ENCODE results near the gene FBXL4.

The FBXL4 gene

GRCh38 chr6:98887650-98888049, 60.1 kb downstream of the FBXL4 start:
- no peak for FAIRE-seq
- DNase-seq (ENCODE audit: low spot score), result no peak

- FAIRE-seq (no peak), DNase-seq (ENCODE audit: low spot score) (no peak)
These were observed 62.4 kb downstream of the FBXL4 start for GRCh38 chr6:98885330-98885729.

GRCh38 chr6:98880486-98880885, 67.3 kb downstream of the FBXL4 start:
- DNase-seq (ENCODE audit: low spot score), result no peak

GRCh38 chr6:98877250-98877649, 70.5 kb downstream of the FBXL4 start:
- DNase-seq (ENCODE audit: low spot score) (no peak), FAIRE-seq (no peak)

More at GRCh38 chr6:98880486-98880885, 67.3 kb downstream of the FBXL4 start:
- no peak for FAIRE-seq

GRCh38 chr6:98875375-98875774, 72.4 kb downstream of the FBXL4 start:
- DNase-seq (ENCODE audit: low spot score) (no peak), FAIRE-seq (no peak)

- no peak for DNase-seq (ENCODE audit: low spot score)
- no peak for FAIRE-seq
These were observed 75.9 kb downstream of the FBXL4 start for GRCh38 chr6:98871821-98872220.

- DNase-seq (ENCODE audit: low spot score) (no peak), FAIRE-seq (no peak)
These were observed 76.7 kb downstream of the FBXL4 start for GRCh38 chr6:98871057-98871456.

GRCh38 chr6:98864497-98864896, 83.2 kb downstream of the FBXL4 start:
- DNase-seq (ENCODE audit: low spot score) (no peak), FAIRE-seq (no peak)

- FAIRE-seq (no peak), DNase-seq (ENCODE audit: low spot score) (no peak)
These were observed 99.1 kb downstream of the FBXL4 start for GRCh38 chr6:98848539-98849242.

- no peak for FAIRE-seq
These were observed 99.8 kb downstream of the FBXL4 start for GRCh38 chr6:98847779-98848538.

GRCh38 chr6:98847416-98847778, 100.3 kb downstream of the FBXL4 start:
- DNase-seq (ENCODE audit: low spot score), result no peak
- no peak for FAIRE-seq

More at GRCh38 chr6:98847779-98848538, 99.8 kb downstream of the FBXL4 start:
- no peak for DNase-seq (ENCODE audit: low spot score)

GRCh38 chr6:98846021-98846380, 101.7 kb downstream of the FBXL4 start:
- FAIRE-seq, result no peak
- no peak for DNase-seq (ENCODE audit: low spot score)

GRCh38 chr6:98845211-98846020, 102.3 kb downstream of the FBXL4 start:
- FAIRE-seq (peak; percentile 12), DNase-seq (ENCODE audit: low spot score) (peak; percentile 41)

GRCh38 chr6:98844244-98845210, 103.2 kb downstream of the FBXL4 start:
- FAIRE-seq (no peak), DNase-seq (ENCODE audit: low spot score) (no peak)

- no peak for FAIRE-seq
- no peak for DNase-seq (ENCODE audit: low spot score)
These were observed 104.2 kb downstream of the FBXL4 start for GRCh38 chr6:98843271-98844243.

- DNase-seq (ENCODE audit: low spot score) (no peak), FAIRE-seq (no peak)
These were observed 105.2 kb downstream of the FBXL4 start for GRCh38 chr6:98842342-98843180.

GRCh38 chr6:98841621-98842341, 106.0 kb downstream of the FBXL4 start:
- FAIRE-seq (no peak), DNase-seq (ENCODE audit: low spot score) (no peak)

- FAIRE-seq (no peak), DNase-seq (ENCODE audit: low spot score) (no peak)
These were observed 106.7 kb downstream of the FBXL4 start for GRCh38 chr6:98840996-98841513.

Measured in RCC 7860 (cell line).